ENCODE results near the gene PIH1D1. TPM values are rescaled to one million over a fixed set of nuclear protein-coding genes. Genes with fewer than 3 reads are reported as not detected.
A peak's percentile ranks its signal among the peaks of the same experiment; 100 is the strongest.

Gene PIH1D1
- total and polyA plus RNA-seq, 2 experiments from 2014 or later, result 103 to 164 TPM

DNA sequence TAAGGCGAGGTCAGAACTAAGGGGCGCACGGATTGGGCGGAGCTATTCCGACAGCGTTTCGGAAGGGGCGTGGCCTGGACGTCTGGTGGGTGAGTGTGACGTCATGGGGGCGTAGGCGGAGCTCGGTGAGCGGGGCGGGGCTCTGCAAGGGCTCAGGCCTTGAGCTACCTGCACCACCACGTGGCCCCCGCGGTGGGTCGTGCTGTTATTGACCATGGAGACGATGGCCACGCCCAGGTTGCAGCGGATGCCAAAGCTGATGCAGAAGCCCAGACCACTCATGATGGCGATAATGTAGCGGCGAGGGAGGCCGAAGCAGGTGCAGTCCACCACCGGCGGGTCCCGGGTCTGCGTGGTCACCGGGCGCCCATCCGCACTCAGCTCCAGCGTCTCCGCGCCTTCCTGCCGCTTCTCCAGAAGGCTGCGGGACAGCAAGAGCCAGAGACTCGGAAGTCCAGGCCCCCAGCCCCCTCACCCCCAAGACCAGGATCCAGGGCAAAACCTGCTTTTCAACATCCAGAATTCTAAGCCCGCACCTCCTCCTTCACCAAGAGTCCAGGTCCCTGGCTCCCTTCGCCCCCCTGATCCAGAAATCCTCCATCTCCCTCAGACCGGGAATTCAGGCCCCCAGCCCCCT, 15.1 kb downstream of the PIH1D1 start (continued):
- TF ChIP-seq, protein P1, sequence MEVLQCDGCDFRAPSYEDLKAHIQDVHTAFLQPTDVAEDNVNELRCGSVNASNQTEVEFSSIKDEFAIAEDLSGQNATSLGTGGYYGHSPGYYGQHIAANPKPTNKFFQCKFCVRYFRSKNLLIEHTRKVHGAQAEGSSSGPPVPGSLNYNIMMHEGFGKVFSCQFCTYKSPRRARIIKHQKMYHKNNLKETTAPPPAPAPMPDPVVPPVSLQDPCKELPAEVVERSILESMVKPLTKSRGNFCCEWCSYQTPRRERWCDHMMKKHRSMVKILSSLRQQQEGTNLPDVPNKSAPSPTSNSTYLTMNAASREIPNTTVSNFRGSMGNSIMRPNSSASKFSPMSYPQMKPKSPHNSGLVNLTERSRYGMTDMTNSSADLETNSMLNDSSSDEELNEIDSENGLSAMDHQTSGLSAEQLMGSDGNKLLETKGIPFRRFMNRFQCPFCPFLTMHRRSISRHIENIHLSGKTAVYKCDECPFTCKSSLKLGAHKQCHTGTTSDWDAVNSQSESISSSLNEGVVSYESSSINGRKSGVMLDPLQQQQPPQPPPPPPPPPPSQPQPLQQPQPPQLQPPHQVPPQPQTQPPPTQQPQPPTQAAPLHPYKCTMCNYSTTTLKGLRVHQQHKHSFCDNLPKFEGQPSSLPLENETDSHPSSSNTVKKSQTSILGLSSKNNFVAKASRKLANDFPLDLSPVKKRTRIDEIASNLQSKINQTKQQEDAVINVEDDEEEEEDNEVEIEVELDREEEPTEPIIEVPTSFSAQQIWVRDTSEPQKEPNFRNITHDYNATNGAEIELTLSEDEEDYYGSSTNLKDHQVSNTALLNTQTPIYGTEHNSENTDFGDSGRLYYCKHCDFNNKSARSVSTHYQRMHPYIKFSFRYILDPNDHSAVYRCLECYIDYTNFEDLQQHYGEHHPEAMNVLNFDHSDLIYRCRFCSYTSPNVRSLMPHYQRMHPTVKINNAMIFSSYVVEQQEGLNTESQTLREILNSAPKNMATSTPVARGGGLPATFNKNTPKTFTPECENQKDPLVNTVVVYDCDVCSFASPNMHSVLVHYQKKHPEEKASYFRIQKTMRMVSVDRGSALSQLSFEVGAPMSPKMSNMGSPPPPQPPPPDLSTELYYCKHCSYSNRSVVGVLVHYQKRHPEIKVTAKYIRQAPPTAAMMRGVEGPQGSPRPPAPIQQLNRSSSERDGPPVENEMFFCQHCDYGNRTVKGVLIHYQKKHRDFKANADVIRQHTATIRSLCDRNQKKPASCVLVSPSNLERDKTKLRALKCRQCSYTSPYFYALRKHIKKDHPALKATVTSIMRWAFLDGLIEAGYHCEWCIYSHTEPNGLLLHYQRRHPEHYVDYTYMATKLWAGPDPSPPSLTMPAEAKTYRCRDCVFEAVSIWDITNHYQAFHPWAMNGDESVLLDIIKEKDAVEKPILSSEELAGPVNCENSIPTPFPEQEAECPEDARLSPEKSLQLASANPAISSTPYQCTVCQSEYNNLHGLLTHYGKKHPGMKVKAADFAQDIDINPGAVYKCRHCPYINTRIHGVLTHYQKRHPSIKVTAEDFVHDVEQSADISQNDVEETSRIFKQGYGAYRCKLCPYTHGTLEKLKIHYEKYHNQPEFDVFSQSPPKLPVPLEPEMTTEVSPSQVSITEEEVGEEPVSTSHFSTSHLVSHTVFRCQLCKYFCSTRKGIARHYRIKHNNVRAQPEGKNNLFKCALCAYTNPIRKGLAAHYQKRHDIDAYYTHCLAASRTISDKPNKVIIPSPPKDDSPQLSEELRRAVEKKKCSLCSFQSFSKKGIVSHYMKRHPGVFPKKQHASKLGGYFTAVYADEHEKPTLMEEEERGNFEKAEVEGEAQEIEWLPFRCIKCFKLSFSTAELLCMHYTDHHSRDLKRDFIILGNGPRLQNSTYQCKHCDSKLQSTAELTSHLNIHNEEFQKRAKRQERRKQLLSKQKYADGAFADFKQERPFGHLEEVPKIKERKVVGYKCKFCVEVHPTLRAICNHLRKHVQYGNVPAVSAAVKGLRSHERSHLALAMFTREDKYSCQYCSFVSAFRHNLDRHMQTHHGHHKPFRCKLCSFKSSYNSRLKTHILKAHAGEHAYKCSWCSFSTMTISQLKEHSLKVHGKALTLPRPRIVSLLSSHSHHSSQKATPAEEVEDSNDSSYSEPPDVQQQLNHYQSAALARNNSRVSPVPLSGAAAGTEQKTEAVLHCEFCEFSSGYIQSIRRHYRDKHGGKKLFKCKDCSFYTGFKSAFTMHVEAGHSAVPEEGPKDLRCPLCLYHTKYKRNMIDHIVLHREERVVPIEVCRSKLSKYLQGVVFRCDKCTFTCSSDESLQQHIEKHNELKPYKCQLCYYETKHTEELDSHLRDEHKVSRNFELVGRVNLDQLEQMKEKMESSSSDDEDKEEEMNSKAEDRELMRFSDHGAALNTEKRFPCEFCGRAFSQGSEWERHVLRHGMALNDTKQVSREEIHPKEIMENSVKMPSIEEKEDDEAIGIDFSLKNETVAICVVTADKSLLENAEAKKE (CRISPR knock-in tag; IDR thresholded peaks at IDR 0.05), result no peak
- no peak for TF ChIP-seq STAT1 (IDR thresholded peaks at IDR 0.05; ENCODE audit: unreplicated experiment)
- TF ChIP-seq JUNB (IDR thresholded peaks at IDR 0.05; ENCODE audit: unreplicated experiment), result no peak

DNA sequence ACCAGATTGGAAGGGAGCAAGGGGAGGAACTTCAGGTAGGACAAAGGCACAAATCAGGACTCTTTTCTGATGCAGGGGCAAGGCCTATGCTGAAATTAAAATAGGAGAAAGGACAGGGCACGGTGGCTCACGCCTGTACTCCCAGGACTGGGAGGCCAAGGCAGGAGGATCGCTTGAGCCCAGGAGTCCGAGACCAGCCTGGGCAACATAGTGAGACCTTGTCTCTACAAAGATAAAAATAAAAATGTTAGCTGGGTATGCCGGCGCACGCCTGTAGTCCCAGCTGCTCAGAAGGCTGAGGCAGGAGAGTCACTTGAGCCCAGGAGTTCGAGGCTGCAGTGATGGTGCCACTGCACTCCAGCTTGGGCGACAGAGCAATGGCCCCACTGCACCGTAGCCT, 15.9 kb downstream of the PIH1D1 start:
- peak overlapping the region; percentile 58; the same call in 1 of the 2 replicates for H3K4me3 ChIP-seq
- H3K4me1 ChIP-seq (ENCODE audit: insufficient read depth), result peaks cover 27% of the 10 kb centered on the region
- no peak overlapping the region for H3K27ac Mint-ChIP-seq
- peaks cover 13% of the 10 kb centered on the region for H3K9me3 Mint-ChIP-seq
- peak overlapping the region; percentile 72 for H3K4me2 ChIP-seq
- no peaks in the 10 kb centered on the region for H3K9me2 ChIP-seq (ENCODE audit: insufficient read depth)
- peaks cover 76% of the 10 kb centered on the region for H3K27me3 ChIP-seq (ENCODE audit: insufficient read depth)
- H3K4me3 Mint-ChIP-seq, result peak overlapping the region; percentile 65
- peak overlapping the region; percentile 74; the same call in 1 of the 2 replicates for H2AFZ ChIP-seq
- H3F3A ChIP-seq (replicated peaks; ENCODE audit: low read depth), result peaks cover 27% of the 10 kb centered on the region
- DNase-seq (ENCODE audit: low spot score), result no peak
- no peaks in the 10 kb centered on the region for H4K20me1 ChIP-seq (replicated peaks; ENCODE audit: insufficient read depth)
- no peaks in the 10 kb centered on the region for H3K79me2 ChIP-seq (replicated peaks; ENCODE audit: insufficient read depth)
- no peak overlapping the region for H3K27ac ChIP-seq (ENCODE audit: low read depth)
- H3K27me3 Mint-ChIP-seq (ENCODE audit: insufficient read depth, low read depth, poor library complexity), result peaks cover 80% of the 10 kb centered on the region
- H3K36me3 Mint-ChIP-seq (ENCODE audit: low read depth), result peaks cover 5% of the 10 kb centered on the region
- peaks cover 35% of the 10 kb centered on the region for H3K4me1 Mint-ChIP-seq
- no peak for ATAC-seq
- H3K36me3 ChIP-seq (ENCODE audit: insufficient read depth), result no peaks in the 10 kb centered on the region
- TF ChIP-seq, protein P2, sequence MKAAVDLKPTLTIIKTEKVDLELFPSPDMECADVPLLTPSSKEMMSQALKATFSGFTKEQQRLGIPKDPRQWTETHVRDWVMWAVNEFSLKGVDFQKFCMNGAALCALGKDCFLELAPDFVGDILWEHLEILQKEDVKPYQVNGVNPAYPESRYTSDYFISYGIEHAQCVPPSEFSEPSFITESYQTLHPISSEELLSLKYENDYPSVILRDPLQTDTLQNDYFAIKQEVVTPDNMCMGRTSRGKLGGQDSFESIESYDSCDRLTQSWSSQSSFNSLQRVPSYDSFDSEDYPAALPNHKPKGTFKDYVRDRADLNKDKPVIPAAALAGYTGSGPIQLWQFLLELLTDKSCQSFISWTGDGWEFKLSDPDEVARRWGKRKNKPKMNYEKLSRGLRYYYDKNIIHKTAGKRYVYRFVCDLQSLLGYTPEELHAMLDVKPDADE (IDR thresholded peaks at IDR 0.05), result no peak
- TF ChIP-seq, protein P1 (CRISPR knock-in tag; IDR thresholded peaks at IDR 0.05), result no peak
- TF ChIP-seq, protein P3, sequence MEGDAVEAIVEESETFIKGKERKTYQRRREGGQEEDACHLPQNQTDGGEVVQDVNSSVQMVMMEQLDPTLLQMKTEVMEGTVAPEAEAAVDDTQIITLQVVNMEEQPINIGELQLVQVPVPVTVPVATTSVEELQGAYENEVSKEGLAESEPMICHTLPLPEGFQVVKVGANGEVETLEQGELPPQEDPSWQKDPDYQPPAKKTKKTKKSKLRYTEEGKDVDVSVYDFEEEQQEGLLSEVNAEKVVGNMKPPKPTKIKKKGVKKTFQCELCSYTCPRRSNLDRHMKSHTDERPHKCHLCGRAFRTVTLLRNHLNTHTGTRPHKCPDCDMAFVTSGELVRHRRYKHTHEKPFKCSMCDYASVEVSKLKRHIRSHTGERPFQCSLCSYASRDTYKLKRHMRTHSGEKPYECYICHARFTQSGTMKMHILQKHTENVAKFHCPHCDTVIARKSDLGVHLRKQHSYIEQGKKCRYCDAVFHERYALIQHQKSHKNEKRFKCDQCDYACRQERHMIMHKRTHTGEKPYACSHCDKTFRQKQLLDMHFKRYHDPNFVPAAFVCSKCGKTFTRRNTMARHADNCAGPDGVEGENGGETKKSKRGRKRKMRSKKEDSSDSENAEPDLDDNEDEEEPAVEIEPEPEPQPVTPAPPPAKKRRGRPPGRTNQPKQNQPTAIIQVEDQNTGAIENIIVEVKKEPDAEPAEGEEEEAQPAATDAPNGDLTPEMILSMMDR (conservative IDR thresholded peaks at IDR 0.05; ENCODE audit: low read depth in 2 of 2), result no peak

Data from GM23338 (cell line).